GM20000 (cell line): ENCODE data around the gene PITX1.

ENCODE experiments used
- DNase-seq: peaks from one replicate; pipeline ENCODE4 v3.0.0; 2012; ENCODE audit warnings: low spot score
- CTCF ChIP-seq: IDR thresholded peaks from 2 replicates; pipeline ENCODE4 v1.5.1; 2012; ENCODE audit warnings: mild to moderate bottlenecking, control low read depth; ENCODE audit errors: extremely low read depth, missing control alignments

The PITX1 gene

GRCh38 chr5:135040333-135041144 is 6.5 kb upstream of the PITX1 start:
- DNase-seq: no peak
- no peak for TF ChIP-seq CTCF

- DNase-seq: no peak
- no peak for TF ChIP-seq CTCF
These were observed 6.0 kb upstream of the PITX1 start for GRCh38 chr5:135040034-135040332.

GRCh38 chr5:135039271-135040033 is 5.4 kb upstream of the PITX1 start:
- no peak for TF ChIP-seq CTCF
- DNase-seq: no peak

GRCh38 chr5:135038813-135039270 is 4.8 kb upstream of the PITX1 start:
- DNase-seq: no peak
- TF ChIP-seq CTCF: no peak

- no peak for TF ChIP-seq CTCF
- no peak for DNase-seq
These were observed 4.3 kb upstream of the PITX1 start for GRCh38 chr5:135038205-135038812.

- no peak for TF ChIP-seq CTCF
- DNase-seq: no peak
These were observed 3.6 kb upstream of the PITX1 start for GRCh38 chr5:135037519-135038204.
